Hematopoietic multipotent progenitor cell treated with erythropoietin and hydrocortisone succinate and interleukin-3 and kit ligand, for 4 days (in vitro differentiated cells): ENCODE measurements around the gene APOO.

Experiments
- DNase-seq: peaks from one replicate; pipeline ENCODE4 v3.0.0-alpha.2; 2015

The APOO gene

GRCh38 chrX:23815376-23815775 lies 92.4 kb downstream of the APOO start:
- no peak for DNase-seq

DNA sequence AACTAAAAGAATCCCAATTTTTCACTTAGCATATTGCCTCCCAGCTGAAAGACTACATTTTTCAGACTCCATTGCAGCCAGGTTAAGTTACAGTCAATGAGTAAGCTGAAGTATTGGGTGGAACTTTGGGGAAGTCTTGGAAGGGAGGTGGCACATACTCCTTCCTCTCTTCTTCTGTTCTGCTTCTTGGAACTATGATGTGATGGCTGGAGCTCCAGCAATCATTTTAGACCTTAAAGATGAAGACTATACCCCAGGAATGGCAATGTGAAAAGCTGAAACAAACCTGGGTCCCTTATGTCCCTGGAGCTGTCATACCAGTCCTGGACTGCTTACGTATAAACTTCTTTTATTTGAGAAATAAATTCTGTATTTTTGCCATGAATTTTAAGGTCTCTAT lies 93.9 kb downstream of the APOO start:
- DNase-seq, result no peak

- DNase-seq, result no peak
These were observed 96.1 kb downstream of the APOO start for GRCh38 chrX:23811656-23812055.

GRCh38 chrX:23811108-23811651 lies 96.6 kb downstream of the APOO start:
- DNase-seq, result peak; percentile 68

- no peak for DNase-seq
These were observed 97.5 kb downstream of the APOO start for GRCh38 chrX:23810279-23810678.

GRCh38 chrX:23805389-23805788 lies 102.3 kb downstream of the APOO start:
- DNase-seq, result no peak

DNA sequence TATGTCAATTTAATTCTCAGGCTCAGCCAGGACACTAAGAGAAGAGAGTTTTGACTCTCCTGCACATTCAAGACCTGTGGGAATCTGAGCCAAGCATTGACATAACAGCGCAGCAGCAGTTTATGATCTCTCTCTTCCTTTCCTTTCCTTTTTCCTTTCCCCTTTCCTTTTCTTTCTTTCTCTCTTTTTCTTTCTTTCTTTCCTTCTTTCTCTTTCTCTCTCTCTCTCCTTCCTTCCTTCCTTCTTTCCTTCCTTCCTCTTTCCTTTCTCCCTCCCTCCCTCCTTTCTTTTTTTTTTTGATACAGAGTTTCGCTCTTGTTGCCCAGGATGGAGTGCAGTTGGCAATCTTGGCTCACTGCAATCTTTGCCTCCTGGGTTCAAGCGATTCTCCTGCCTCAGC lies 103.2 kb downstream of the APOO start:
- DNase-seq, result no peak

DNA sequence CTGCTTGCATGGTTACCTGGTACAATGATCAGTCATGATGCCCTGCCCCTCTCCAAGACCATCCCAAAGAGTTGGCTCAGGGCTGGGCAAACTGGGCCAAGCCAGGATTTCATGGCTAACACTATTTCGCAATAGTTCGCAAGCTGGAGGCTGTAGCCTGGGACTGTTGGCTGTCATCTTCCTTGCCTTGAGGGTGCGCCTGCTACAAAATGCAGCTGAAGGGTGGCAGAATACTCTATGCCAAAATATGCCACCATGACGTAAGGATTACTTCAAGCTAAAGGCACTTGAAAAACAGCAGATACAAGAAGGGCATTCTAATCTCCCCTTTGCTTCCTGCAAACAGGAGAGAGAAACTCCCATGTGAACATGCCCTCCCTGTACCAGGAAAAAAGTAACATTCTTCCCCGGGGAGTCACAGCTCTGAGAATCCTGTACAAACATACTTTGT lies 103.8 kb downstream of the APOO start:
- DNase-seq, result no peak

DNA sequence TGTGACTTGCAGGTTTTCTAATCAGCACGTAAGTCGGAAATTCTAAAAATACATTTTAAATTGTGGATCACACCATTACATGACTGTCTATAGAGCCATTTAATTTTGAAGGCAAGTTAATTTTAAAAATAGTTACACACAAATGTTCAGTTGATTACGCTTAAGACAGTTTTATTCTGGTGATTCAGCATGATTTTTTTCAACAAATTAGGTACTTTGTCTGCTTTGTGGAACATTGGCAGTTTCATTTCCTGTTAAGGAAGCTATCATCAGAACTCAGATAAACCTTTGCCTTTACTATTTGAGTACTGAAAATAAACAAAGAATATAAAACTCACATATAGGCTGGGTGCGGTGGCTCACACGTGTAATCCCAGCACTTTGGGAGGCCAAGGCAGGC lies 105.3 kb downstream of the APOO start:
- no peak for DNase-seq

DNA sequence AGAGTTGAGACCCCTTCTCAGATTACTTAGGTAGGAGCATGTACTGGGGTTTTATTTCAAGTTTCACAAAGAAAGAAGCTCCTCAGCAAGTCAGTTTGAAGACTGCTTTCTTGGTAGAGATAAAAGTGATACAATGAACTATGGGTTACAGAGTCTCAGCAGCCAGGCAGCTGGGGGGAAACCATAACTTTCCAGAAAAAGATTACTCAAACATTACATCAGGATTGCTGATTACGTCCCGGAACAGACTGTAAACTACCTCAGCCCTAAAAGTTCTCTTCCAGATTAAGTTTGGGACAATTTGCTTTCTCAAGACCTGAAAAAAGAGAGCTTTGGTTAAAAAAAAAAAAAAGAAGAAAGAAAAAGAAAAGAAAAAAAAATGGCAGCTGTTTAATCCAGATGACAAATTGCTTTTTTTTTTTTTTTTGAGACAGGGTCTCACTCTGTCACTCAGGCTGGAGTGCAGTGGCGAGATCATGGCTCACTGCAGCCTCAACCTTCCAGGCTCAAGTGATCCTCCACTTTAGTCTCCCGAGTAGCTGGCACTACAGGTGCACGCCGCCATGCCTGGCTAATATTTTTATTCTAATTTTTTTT lies 108.2 kb downstream of the APOO start:
- no peak for DNase-seq

DNA sequence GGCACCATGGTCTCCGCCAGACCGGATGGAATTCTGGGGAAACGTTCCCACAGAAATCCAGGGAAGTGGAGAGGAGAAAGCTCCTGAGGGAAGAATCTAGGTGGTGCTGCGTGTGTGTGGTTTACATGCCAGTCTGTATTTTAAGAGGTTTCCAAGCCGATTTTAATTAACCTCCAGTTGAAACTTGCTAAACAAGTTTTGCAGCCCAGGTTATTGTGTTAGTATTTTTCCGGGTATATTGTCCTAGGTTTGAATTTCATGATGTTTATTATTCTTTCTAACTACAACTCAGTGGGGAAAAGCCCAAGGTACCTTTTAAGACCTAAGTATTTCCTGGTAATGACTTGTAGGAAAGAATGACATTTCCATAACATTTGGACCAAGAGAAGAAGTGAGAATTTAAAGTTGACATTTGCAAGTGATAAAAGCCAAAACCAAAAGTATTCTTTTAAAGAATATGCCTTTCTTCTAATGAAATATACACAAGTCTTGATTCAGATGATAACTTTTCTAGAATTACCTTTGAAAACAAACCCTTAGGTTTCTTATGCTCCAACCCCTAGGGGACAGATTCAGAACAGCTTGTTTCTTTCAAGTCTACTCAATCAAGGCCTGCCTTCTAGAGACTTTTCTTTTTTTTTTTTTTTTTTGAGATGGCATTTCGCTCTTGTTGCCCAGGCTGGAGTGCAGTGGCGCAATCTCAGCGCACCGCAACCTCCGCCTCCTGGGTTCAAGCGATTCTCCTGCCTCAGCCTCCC lies 110.2 kb downstream of the APOO start:
- DNase-seq, result no peak

GRCh38 chrX:23795221-23795620 lies 112.5 kb downstream of the APOO start:
- no peak for DNase-seq

DNA sequence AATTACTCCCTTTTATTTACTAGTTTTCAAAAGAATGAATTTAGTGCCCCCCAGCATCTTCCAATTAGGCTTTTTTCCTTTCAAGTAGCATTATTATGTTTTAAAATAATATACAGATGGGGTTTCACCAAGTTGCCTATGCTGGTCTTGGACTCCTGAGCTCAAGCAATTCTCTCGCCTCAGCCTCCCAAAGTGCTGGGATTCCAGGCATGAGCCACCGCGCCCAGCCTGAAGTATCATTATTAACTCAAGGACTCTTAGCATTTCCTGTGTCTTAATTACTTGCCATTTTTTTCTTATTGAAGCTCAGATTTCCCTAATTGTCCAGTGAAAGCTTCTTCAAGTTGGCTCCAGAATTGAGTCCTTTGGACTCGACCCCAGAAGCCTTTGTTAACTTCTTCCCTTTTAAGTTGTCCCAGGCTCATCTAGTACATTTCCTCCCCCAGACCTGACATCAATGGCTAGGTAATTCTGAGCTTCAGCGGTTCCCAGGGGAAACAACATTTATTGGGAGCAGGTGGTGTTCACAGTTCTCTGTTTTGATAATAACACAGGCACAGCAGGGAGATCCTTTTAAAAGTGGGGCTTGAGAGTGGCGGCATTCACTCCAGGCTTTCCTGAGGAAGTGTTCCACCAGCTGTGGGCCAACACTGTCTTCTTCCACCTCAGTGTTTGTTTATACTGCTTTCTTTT lies 114.7 kb downstream of the APOO start:
- DNase-seq, result no peak

DNA sequence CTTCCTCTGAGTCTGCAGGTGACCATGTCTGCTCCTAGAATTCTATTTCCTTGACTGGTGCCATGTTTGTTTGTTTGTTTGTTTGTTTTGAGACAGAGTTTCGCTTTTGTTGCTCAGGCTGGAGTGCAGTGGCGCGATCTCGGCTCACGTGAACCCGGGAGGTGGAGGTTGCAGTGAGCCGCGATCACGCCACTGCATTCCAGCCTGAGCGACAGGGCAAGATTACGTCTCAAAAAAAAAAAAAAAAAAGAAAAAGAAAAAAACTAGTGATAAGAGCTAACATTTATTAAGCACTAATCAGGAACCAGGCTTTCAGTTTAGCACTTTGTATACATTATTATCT lies 117.6 kb downstream of the APOO start:
- no peak for DNase-seq

DNA sequence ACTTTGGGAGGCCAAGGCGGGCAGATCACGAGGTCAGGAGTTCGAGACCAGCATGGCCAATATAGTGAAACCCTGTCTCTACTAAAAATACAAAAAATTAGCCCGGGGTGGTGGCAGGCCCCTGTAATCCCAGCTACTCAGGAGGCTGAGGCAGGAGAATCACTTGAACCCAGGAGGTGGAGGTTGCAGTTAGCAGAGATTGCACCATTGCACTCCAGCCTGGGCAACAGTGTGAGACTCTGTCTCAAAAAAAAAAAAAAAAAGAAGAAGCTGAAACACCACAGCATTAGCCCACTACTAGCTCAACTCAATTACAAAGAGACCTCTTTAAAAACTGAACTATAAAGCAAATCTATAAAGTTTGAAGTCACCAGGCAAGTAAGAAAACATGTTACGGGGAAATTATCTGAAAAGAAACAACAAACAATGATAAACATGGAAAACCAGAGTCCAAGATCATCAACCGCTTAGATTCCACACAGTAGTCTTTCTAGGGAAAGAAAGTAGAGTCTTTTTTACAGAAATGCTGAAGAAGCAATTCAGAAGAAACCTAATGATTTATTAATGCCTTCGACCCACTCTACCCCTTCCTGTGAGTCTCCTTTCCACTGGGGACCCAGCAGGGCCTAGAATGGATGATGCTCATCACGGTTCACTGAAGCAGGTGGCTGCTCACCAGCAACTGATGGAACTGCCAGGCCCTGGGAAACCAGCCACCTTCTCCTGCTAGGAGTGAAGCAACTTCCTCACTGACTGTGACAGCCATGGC lies 118.2 kb downstream of the APOO start:
- DNase-seq, result no peak

DNA sequence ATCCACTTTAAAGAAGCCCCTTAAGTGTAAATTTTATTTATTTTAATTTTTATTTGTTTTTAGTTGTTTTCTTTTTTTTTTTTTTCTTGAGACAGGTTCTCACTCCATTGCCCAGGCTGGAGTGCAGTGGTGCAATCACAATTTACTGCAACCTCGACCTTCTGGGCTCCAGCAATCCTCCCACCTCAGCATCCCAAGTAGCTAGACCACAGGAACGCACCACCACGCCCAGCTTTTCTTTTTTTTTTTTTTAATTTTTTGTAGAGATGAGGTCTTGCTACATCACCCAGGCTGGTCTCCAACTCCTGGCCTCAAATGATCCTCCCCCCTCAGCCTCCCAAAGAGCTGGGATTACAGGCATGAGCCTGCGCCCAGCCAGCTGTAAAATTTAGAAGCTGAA lies 118.8 kb downstream of the APOO start:
- DNase-seq, result no peak

DNA sequence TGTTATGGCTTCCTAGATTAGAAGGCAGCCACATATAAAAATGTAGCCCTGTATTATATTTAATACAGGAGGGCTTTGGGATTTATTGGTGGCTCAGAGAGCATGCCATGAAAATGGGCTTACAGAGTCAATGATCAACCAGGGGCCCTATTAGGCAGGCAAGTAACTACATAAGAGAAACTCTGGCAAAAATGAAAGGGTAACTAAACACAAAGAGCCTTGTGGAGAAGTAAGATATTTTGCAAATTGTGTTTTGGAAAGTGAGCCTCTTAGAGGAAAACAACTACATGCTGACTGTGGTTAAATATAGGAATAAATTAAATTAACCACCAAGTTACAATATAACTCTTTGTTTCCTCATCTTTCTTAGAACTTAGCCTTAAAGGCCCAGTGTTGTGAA lies 119.2 kb downstream of the APOO start:
- DNase-seq, result no peak

DNA sequence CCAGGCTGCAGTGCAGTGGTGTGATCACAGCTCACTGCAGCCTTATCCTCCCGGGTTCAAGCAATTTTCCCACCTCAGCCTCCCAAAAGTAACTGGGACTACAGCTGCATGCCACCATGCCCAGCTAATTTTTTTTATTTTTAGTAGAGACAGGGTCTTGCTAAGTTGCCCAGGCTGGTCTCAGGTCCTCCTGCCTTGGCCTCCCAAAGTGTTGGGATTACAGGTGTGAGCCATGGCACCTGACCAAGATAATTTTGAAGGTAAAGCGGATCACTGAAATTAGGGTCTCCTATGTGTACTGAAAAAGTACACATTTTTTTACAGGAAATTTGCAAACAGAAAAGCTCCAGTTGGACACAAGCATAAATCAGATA lies 120.0 kb downstream of the APOO start:
- no peak for DNase-seq

GRCh38 chrX:23786268-23786815 lies 121.4 kb downstream of the APOO start:
- no peak for DNase-seq

- DNase-seq, result no peak
These were observed 122.2 kb downstream of the APOO start for GRCh38 chrX:23785580-23785979.

DNA sequence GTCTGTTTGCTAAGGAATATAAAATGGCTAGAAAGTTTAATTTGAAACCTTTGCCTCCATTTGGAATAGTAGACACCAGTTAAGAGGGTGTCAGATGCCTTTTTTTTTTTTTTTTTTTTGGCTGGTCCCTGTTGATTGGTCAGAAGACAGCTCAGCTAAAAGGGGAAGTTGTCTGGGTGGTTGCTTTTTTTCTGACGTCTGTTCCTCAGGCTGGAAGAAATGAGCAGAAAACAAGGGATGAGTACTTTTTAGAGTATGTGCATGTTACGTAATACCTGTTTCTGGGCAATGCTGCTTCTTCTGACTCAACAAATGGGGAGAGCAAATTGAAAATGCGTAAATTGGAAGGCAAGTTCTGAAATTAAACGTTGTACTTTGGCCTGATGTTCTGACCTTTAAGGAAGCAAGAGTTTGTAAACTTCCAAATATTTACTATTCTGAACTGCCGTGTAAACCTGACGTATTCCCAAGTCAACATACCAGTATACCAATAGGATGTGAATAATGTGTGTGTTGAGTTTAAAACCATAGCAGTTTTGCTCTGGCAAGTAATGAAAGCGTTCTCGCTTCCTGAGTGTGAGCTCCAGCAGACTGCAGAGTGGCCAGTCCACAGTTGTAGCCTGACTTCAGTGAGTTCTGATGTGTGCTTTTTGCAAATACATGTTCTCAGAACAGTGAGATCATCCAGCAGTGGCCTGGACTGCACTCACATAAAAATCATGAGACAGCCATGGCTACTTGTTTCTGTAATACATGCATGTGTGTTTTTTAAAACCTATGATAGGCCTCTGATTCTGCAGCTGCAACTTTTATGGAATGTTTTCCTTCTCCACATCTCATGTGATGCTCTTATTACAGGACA lies 123.0 kb downstream of the APOO start:
- peak; percentile 84 for DNase-seq
